ENCODE measurements around the gene CENPA. TPM values are rescaled to one million over a fixed set of nuclear protein-coding genes. Genes with fewer than 3 reads are reported as not detected.
A peak's percentile ranks its signal among the peaks of the same experiment; 100 is the strongest.

The CENPA gene
- total and polyA plus RNA-seq, 2 of the 13 experiments (the other 11 are each of a cell fraction or from before 2014, with no cell fraction given), result 28.5 to 38.5 TPM

GRCh38 chr2:26785431-26786206 is at the start of gene CENPA (continued):
- TF ChIP-seq KLF11 (CRISPR knock-in tag; IDR thresholded peaks at IDR 0.05) (peak; percentile 99), ZFYVE20 (CRISPR knock-in tag; IDR thresholded peaks at IDR 0.05; ENCODE audit: borderline replicate concordance, low read depth) (peak; percentile 81; the same call in 1 of the 2 replicates), ZC3H4 (CRISPR knock-in tag; IDR thresholded peaks at IDR 0.05; ENCODE audit: borderline replicate concordance) (peak; percentile 60; the same call in 1 of the 2 replicates), DPF2 (CRISPR knock-in tag; IDR thresholded peaks at IDR 0.05; ENCODE audit: borderline replicate concordance, low read depth) (no peak), HOMEZ (CRISPR knock-in tag; IDR thresholded peaks at IDR 0.05; ENCODE audit: low read depth) (peak; percentile 52; the same call in 1 of the 2 replicates), ZMAT3 (CRISPR knock-in tag; conservative IDR thresholded peaks at IDR 0.05) (peak; percentile 98), DMAP1 (CRISPR knock-in tag; IDR thresholded peaks at IDR 0.05) (peak; percentile 83), ZNF75D (CRISPR knock-in tag; IDR thresholded peaks at IDR 0.05; ENCODE audit: borderline replicate concordance) (0 out of 2 replicates have a peak, but pooled peaks have one; percentile 83), ZNF883 (CRISPR knock-in tag; IDR thresholded peaks at IDR 0.05; ENCODE audit: not compliant biosample characterization) (peak; percentile 95), HMGXB4 (CRISPR knock-in tag; IDR thresholded peaks at IDR 0.05; ENCODE audit: borderline replicate concordance in 1 of 2, low read depth in 1 of 2) (peak; percentile 63 to 91), NCOA2 (CRISPR knock-in tag; IDR thresholded peaks at IDR 0.05) (peak; percentile 68), TOPORS (CRISPR knock-in tag; IDR thresholded peaks at IDR 0.05) (peak; percentile 89), ZNF329 (CRISPR knock-in tag; IDR thresholded peaks at IDR 0.05; ENCODE audit: low read depth) (no peak), FOSL1 (CRISPR knock-in tag; IDR thresholded peaks at IDR 0.05; ENCODE audit: borderline replicate concordance) (peak; percentile 51; the same call in 1 of the 2 replicates)
- TF ChIP-seq, protein P1, sequence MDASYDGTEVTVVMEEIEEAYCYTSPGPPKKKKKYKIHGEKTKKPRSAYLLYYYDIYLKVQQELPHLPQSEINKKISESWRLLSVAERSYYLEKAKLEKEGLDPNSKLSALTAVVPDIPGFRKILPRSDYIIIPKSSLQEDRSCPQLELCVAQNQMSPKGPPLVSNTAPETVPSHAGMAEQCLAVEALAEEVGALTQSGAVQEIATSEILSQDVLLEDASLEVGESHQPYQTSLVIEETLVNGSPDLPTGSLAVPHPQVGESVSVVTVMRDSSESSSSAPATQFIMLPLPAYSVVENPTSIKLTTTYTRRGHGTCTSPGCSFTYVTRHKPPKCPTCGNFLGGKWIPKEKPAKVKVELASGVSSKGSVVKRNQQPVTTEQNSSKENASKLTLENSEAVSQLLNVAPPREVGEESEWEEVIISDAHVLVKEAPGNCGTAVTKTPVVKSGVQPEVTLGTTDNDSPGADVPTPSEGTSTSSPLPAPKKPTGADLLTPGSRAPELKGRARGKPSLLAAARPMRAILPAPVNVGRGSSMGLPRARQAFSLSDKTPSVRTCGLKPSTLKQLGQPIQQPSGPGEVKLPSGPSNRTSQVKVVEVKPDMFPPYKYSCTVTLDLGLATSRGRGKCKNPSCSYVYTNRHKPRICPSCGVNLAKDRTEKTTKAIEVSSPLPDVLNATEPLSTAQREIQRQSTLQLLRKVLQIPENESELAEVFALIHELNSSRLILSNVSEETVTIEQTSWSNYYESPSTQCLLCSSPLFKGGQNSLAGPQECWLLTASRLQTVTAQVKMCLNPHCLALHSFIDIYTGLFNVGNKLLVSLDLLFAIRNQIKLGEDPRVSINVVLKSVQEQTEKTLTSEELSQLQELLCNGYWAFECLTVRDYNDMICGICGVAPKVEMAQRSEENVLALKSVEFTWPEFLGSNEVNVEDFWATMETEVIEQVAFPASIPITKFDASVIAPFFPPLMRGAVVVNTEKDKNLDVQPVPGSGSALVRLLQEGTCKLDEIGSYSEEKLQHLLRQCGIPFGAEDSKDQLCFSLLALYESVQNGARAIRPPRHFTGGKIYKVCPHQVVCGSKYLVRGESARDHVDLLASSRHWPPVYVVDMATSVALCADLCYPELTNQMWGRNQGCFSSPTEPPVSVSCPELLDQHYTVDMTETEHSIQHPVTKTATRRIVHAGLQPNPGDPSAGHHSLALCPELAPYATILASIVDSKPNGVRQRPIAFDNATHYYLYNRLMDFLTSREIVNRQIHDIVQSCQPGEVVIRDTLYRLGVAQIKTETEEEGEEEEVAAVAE (CRISPR knock-in tag; IDR thresholded peaks at IDR 0.05; ENCODE audit: borderline replicate concordance), result peak; percentile 99
- TF ChIP-seq, protein P2, sequence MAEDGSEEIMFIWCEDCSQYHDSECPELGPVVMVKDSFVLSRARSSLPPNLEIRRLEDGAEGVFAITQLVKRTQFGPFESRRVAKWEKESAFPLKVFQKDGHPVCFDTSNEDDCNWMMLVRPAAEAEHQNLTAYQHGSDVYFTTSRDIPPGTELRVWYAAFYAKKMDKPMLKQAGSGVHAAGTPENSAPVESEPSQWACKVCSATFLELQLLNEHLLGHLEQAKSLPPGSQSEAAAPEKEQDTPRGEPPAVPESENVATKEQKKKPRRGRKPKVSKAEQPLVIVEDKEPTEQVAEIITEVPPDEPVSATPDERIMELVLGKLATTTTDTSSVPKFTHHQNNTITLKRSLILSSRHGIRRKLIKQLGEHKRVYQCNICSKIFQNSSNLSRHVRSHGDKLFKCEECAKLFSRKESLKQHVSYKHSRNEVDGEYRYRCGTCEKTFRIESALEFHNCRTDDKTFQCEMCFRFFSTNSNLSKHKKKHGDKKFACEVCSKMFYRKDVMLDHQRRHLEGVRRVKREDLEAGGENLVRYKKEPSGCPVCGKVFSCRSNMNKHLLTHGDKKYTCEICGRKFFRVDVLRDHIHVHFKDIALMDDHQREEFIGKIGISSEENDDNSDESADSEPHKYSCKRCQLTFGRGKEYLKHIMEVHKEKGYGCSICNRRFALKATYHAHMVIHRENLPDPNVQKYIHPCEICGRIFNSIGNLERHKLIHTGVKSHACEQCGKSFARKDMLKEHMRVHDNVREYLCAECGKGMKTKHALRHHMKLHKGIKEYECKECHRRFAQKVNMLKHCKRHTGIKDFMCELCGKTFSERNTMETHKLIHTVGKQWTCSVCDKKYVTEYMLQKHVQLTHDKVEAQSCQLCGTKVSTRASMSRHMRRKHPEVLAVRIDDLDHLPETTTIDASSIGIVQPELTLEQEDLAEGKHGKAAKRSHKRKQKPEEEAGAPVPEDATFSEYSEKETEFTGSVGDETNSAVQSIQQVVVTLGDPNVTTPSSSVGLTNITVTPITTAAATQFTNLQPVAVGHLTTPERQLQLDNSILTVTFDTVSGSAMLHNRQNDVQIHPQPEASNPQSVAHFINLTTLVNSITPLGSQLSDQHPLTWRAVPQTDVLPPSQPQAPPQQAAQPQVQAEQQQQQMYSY (CRISPR knock-in tag; IDR thresholded peaks at IDR 0.05), result peak; percentile 76; the same call in 1 of the 2 replicates

All from HepG2 (cell line).